NCI-H1048 (cell line): Measurements from ENCODE around the gene PRSS53.
A peak's percentile ranks its signal among the peaks of the same experiment; 100 is the strongest.

ENCODE experiments used
- DNase-seq: peaks from one replicate; lab custom pipeline; 2025; lab: John Stamatoyannopoulos, UW

The PRSS53 gene

DNA sequence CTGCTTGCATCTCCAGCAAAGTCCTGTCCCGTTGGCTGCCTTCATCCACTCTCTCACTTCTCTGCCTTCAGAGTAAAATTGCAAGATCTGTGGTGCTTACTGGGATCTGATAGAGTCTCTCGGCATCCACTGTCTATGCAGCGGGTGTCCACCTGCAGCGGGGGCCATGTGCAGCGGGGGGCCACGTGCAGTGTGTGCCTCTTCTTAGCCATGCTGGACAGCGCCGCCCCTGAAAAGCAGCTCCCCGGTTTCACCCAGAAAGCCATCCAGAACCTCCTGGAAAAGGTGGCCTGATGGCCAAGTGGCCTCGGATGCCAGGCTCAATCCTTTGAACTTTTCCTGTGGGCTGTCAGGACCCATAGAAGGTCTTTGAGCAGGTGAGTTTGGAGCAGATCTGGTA lies 45.9 kb downstream of the PRSS53 start:
- no peak for DNase-seq

- DNase-seq = no peak
Observed at GRCh38 chr16:31038993-31039392, 49.8 kb downstream of the PRSS53 start.

DNA sequence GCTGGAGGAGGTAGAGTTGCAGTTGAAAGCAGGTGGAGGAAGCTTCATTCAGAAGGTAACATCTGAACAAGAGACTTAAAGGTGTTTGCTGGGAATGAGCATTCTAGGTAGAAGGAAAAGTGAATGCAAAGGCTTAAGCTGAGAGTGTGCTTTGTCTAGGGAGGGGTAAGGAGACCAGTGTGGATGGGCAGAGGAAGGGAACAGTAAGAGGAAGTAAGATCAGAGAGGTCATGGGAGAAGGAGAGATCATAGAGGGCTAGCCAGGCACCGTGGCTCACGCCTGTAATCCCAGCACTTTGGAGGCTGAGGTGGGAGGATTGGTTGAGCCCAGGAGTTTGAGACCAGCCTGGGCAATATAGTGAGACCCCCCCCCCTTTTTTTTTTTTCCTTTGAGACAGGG lies 52.1 kb downstream of the PRSS53 start:
- no peak for DNase-seq

- peak; percentile 42 for DNase-seq
Observed at GRCh38 chr16:31033709-31034492, 54.8 kb downstream of the PRSS53 start.
